RWPE2 (cell line): Measurements from ENCODE around the gene ZHX3.

Source experiments
- ATAC-seq: fragments of 200-7000 bp; cut with Tn5 transposase; 3 replicates; pipeline ENCODE4 v1.9.1; 2021; ENCODE audit warnings: low read depth
- DNase-seq: peaks from one replicate; pipeline ENCODE4 v3.0.0-alpha.2; 2020; ENCODE audit warnings: low spot score
- H3K27ac ChIP-seq: fragments of 450-650 bp; 2 replicates; pipeline ENCODE4 v1.5.1; 2017; ENCODE audit warnings: mild to moderate bottlenecking; ENCODE audit not compliant: poor library complexity, severe bottlenecking
- H3K27me3 ChIP-seq: fragments of 250-450 bp; sonication (Bioruptor Pico); 2 replicates; pipeline ENCODE4 v1.5.1; 2021; ENCODE audit warnings: mild to moderate bottlenecking, moderate library complexity; ENCODE audit not compliant: insufficient read depth, poor library complexity, severe bottlenecking
- H3K36me3 ChIP-seq: fragments of 250-450 bp; sonication (Bioruptor Pico); 2 replicates; pipeline ENCODE4 v1.5.1; 2020; ENCODE audit warnings: low read depth, mild to moderate bottlenecking, moderate library complexity
- H3K4me1 ChIP-seq: fragments of 250-450 bp; sonication (Bioruptor Pico); 2 replicates; pipeline ENCODE4 v1.5.1; 2021; ENCODE audit warnings: mild to moderate bottlenecking, moderate library complexity; ENCODE audit not compliant: insufficient read depth, poor library complexity, severe bottlenecking
- H3K4me3 ChIP-seq: fragments of 250-450 bp; sonication (Bioruptor Pico); 2 replicates; pipeline ENCODE4 v1.5.1; 2021; ENCODE audit warnings: mild to moderate bottlenecking, moderate library complexity; ENCODE audit not compliant: severe bottlenecking
- H3K9me3 ChIP-seq: fragments of 250-450 bp; sonication (Bioruptor Pico); 2 replicates; pipeline ENCODE4 v1.5.1; 2021; ENCODE audit warnings: mild to moderate bottlenecking, moderate library complexity; ENCODE audit not compliant: severe bottlenecking
- TF ChIP-seq, protein P1 (sequence below): fragments of 450-650 bp; IDR thresholded peaks from one replicate; pipeline ENCODE4 v1.5.1; 2017; ENCODE audit warnings: mild to moderate bottlenecking, moderate library complexity; ENCODE audit not compliant: poor library complexity, severe bottlenecking

ZHX3 gene

DNA sequence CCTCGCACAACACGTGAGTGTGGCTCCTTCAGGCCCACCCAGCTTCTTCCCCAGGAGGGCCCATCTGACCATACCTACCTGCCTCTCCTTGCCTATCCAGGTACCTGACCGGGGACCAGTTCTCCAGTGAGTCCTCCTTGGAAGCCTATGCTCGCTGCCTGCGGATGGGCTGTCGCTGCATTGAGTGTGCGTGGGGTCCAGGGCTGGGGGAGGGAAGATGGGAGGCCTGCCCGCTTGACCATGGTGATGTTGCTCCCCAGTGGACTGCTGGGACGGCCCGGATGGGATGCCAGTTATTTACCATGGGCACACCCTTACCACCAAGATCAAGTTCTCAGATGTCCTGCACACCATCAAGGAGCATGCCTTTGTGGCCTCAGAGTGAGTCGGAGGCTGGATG, 153.7 kb downstream of the ZHX3 start:
- no peak for DNase-seq
- peaks cover 88% of the 10 kb centered on the region for H3K36me3 ChIP-seq

DNA sequence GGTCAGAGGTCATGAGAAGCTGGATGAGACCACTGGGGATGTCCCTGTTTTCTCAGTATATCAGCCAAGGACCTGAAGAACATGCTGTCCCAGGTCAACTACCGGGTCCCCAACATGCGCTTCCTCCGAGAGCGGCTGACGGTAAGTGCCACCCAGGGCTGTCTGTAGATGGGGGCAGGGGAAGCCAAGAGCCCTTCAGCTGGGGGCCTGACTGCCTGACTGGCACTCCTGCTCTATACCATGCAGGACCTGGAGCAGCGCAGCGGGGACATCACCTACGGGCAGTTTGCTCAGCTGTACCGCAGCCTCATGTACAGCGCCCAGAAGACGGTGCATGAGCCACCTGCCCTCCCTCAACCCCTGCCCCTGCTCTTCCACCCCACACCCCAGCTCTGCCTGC, 155.1 kb downstream of the ZHX3 start:
- Histone ChIP-seq H3K4me3 (no peak overlapping the region), H3K27ac (no peak overlapping the region), H3K36me3 (peaks cover 74% of the 10 kb centered on the region), H3K9me3 (no peaks in the 10 kb centered on the region), H3K27me3 (no peaks in the 10 kb centered on the region), H3K4me1 (peaks cover 5% of the 10 kb centered on the region)
- TF ChIP-seq, protein P1, sequence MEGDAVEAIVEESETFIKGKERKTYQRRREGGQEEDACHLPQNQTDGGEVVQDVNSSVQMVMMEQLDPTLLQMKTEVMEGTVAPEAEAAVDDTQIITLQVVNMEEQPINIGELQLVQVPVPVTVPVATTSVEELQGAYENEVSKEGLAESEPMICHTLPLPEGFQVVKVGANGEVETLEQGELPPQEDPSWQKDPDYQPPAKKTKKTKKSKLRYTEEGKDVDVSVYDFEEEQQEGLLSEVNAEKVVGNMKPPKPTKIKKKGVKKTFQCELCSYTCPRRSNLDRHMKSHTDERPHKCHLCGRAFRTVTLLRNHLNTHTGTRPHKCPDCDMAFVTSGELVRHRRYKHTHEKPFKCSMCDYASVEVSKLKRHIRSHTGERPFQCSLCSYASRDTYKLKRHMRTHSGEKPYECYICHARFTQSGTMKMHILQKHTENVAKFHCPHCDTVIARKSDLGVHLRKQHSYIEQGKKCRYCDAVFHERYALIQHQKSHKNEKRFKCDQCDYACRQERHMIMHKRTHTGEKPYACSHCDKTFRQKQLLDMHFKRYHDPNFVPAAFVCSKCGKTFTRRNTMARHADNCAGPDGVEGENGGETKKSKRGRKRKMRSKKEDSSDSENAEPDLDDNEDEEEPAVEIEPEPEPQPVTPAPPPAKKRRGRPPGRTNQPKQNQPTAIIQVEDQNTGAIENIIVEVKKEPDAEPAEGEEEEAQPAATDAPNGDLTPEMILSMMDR = no peak
- DNase-seq = no peak
- ATAC-seq = no peak

More for the DNA sequence above, 153.7 kb downstream of the ZHX3 start:
- Histone ChIP-seq H3K27me3 (no peaks in the 10 kb centered on the region), H3K9me3 (no peaks in the 10 kb centered on the region), H3K27ac (no peak overlapping the region), H3K4me1 (no peaks in the 10 kb centered on the region), H3K4me3 (no peak overlapping the region)
- TF ChIP-seq, protein P1 = no peak
- no peak for ATAC-seq

DNA sequence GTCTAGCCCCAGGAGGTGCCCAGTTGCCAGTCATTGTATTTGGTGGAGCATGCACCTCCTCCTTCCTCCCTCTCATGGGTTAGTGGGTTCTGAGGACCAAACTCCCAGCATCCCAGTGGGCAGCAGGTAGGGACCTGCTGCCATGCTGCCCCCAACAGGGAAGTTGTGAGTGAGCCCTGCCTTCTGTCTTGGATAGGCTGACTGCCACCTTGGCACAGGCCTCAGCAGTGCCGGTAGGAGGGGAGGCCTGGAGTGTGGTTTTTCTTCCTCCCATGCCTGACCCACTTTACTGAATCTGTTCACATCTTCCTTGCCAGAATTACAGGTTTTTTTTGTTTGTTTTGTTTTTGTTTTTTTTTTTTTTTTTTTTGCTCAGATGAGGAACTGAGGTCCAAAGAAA, 155.6 kb downstream of the ZHX3 start:
- Histone ChIP-seq H3K4me1 (peaks cover 11% of the 10 kb centered on the region), H3K27me3 (no peaks in the 10 kb centered on the region), H3K27ac (no peak overlapping the region), H3K9me3 (no peaks in the 10 kb centered on the region), H3K36me3 (peaks cover 69% of the 10 kb centered on the region), H3K4me3 (no peak overlapping the region)
- DNase-seq (no peak), ATAC-seq (no peak)
- TF ChIP-seq, protein P1 = peak; percentile 26

DNA sequence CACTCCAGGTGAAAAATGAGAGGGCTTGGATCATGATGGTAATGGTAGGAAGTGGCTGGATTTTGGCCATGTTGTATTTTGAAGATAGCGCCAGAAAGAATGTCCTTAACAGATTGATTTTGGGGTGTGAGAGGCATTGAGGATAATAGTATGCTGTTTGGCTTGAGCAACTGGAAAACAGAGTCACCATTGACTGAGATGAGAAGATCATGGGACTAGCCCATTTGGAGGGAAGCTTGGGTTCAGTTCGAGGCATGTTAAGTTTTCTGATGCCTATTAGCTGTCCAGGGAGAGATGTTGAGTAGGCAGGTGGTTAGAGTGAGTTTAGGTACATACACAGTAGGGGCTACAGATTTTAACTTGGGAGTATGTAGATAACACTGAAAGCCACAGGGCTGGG, 156.8 kb downstream of the ZHX3 start:
- peaks cover 20% of the 10 kb centered on the region for H3K4me1 ChIP-seq
- H3K27ac ChIP-seq = no peak overlapping the region
- peaks cover 57% of the 10 kb centered on the region for H3K36me3 ChIP-seq
- no peaks in the 10 kb centered on the region for H3K27me3 ChIP-seq
- DNase-seq (no peak), ATAC-seq (no peak)
- H3K4me3 ChIP-seq = no peak overlapping the region
- no peaks in the 10 kb centered on the region for H3K9me3 ChIP-seq
- TF ChIP-seq, protein P1 = no peak

DNA sequence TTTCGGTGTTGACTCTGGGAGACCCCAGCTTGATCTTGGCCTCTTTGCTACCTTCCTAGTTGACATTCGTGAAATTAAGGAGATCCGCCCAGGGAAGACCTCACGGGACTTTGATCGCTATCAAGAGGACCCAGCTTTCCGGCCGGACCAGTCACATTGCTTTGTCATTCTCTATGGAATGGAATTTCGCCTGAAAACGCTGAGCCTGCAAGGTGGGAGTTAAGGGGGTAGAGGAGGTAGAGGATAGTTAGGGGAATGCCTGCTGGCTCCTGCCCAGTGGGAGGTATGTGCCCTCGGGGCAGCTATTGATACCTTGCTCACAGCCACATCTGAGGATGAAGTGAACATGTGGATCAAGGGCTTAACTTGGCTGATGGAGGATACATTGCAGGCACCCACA, 158.0 kb downstream of the ZHX3 start:
- Histone ChIP-seq H3K9me3 (no peaks in the 10 kb centered on the region), H3K4me1 (peaks cover 20% of the 10 kb centered on the region), H3K27me3 (no peaks in the 10 kb centered on the region), H3K27ac (no peak overlapping the region), H3K4me3 (no peak overlapping the region), H3K36me3 (peaks cover 46% of the 10 kb centered on the region)
- TF ChIP-seq, protein P1 = no peak
- no peak for DNase-seq
- ATAC-seq = no peak
